Naive thymus-derived CD8-positive, alpha-beta T cell (primary cell): ENCODE data around the gene KRT27. TPM values are rescaled to one million over a fixed set of nuclear protein-coding genes. Genes with fewer than 3 reads are reported as not detected.
"Not testable (repeated sequence)": the region's sequence is repeated elsewhere in the genome, so short reads cannot be mapped to it uniquely, and the experiment has no call there.

ENCODE experiments used
- ATAC-seq, 2 donors: fragments of 150-1000 bp; cut with Tn5 transposase in 1 of 2; sonication (Bioruptor Pico), chemical (Tn5 transposase) in 1 of 2; 1 replicate in 1 of 2; 2 replicates in 1 of 2; pipeline ENCODE4 v1.10.0; 2021; ENCODE audit warnings: mild to moderate bottlenecking in 2 of 2, moderate library complexity in 2 of 2
- POLR2A ChIA-PET: fragments of 350-600 bp; sonication (Branson Sonifier 250); formaldehyde crosslinking; loops from one replicate; lab custom pipeline; 2021; ENCODE audit warnings: antibody characterized with exemption; lab: Charles Lee
- DNase-seq, 10 donors: peaks; one replicate each; pipeline versions ENCODE4 v3.0.0 to v3.0.0-alpha.2; 2020 to 2022
- H3K27ac Mint-ChIP-seq, 10 donors: one replicate each; pipeline ENCODE4 v1.8.0; 2020 to 2022; ENCODE audit warnings: mild to moderate bottlenecking in 10 of 10, mixed read lengths in 10 of 10, moderate library complexity in 4 of 10, inconsistent platforms in 1 of 10
- H3K27me3 Mint-ChIP-seq, 5 donors: one replicate each; pipeline ENCODE4 v1.8.0; 2021 to 2022; ENCODE audit warnings: mixed read lengths in 5 of 5
- H3K36me3 Mint-ChIP-seq, 3 donors: one replicate each; pipeline ENCODE4 v1.8.0; 2020 to 2022; ENCODE audit warnings: mixed read lengths in 3 of 3, mild to moderate bottlenecking in 2 of 3, inconsistent platforms in 1 of 3
- H3K4me1 Mint-ChIP-seq, 4 donors: one replicate each; pipeline ENCODE4 v1.8.0; 2021 to 2022; ENCODE audit warnings: mixed read lengths in 4 of 4
- H3K4me3 Mint-ChIP-seq, 10 donors: one replicate each; pipeline ENCODE4 v1.8.0; 2020 to 2022; ENCODE audit warnings: mild to moderate bottlenecking in 10 of 10, mixed read lengths in 10 of 10, moderate library complexity in 6 of 10, inconsistent platforms in 1 of 10
- H3K9me3 Mint-ChIP-seq, 9 donors: one replicate each; pipeline ENCODE4 v1.8.0; 2020 to 2022; ENCODE audit warnings: mixed read lengths in 9 of 9, mild to moderate bottlenecking in 3 of 9, inconsistent platforms in 1 of 9, moderate library complexity in 1 of 9
- polyA plus RNA-seq, 3 donors: library from polyadenylated mRNA; unstranded; fragments of 300-500 nt; fragmentation: Illumina TruSeq; gene quantifications; one replicate each; pipeline ENCODE4 v1.2.3, GENCODE V29; 2021
- total RNA-seq, 8 experiments: library from RNA in 2 of 8; stranded (reverse) in 2 of 8; gene quantifications; one replicate each; pipeline ENCODE4 v1.2.3 and lab custom pipeline; 2021 to 2026

Gene KRT27
- total and polyA plus RNA-seq, 5 experiments from 2014 or later, result not detected

DNA sequence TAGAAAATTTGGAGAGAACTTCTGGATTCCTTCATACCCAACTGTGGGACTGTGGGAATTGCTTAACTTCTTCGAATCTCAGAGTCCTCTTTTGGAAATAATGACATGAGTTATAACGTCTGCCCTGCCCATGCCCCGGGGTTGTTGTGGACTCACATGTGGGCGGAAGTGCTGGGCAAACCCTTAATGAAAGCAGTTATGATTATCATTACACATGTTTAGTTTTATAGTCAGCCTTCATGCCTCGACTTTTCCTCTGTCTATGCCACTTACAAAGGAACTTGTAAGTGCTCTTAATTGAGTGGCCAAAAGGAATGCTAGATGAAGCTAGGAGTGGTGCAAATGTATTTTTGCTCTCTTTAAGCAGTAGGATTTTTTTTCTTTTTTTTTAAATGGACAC, 3.9 kb downstream of the KRT27 start:
- ATAC-seq, result no peak
- no peaks in the 10 kb centered on the region for H3K36me3 Mint-ChIP-seq
- peaks cover 24 to 74% (median 64%) of the 10 kb centered on the region in 5 donors for H3K27me3 Mint-ChIP-seq
- H3K27ac Mint-ChIP-seq, result no peak overlapping the region
- no peaks in the 10 kb centered on the region for H3K9me3 Mint-ChIP-seq
- H3K4me3 Mint-ChIP-seq, result no peak overlapping the region
- DNase-seq, result no peak
- POLR2A ChIA-PET, result no interaction called here
- peaks cover 2 to 8% (median 4%) of the 10 kb centered on the region in 4 donors for H3K4me1 Mint-ChIP-seq

GRCh38 chr17:40777971-40778370, 4.4 kb downstream of the KRT27 start:
- DNase-seq, result no peak
- H3K4me1 Mint-ChIP-seq, result peaks cover 2 to 8% (median 4%) of the 10 kb centered on the region in 4 donors
- H3K9me3 Mint-ChIP-seq, result no peaks in the 10 kb centered on the region
- ATAC-seq, result no peak
- peaks cover 20 to 72% (median 59%) of the 10 kb centered on the region in 5 donors for H3K27me3 Mint-ChIP-seq
- POLR2A ChIA-PET, result no interaction called here
- H3K4me3 Mint-ChIP-seq, result no peak overlapping the region
- no peaks in the 10 kb centered on the region for H3K36me3 Mint-ChIP-seq
- no peak overlapping the region for H3K27ac Mint-ChIP-seq

GRCh38 chr17:40777459-40777858, 4.9 kb downstream of the KRT27 start:
- Mint-ChIP-seq H3K4me3 (no peak overlapping the region), H3K9me3 (no peaks in the 10 kb centered on the region), H3K4me1 (peaks cover 2 to 8% (median 4%) of the 10 kb centered on the region in 4 donors), H3K27me3 (peaks cover 21 to 76% (median 63%) of the 10 kb centered on the region in 5 donors), H3K36me3 (no peaks in the 10 kb centered on the region), H3K27ac (no peak overlapping the region)
- DNase-seq (no peak), ATAC-seq (no peak)
- POLR2A ChIA-PET, result no interaction called here

- Mint-ChIP-seq H3K36me3 (no peaks in the 10 kb centered on the region), H3K27me3 (peaks cover 28 to 74% (median 60%) of the 10 kb centered on the region in 5 donors), H3K27ac (no peak overlapping the region), H3K9me3 (no peaks in the 10 kb centered on the region), H3K4me3 (no peak overlapping the region), H3K4me1 (peaks cover 2 to 8% (median 4%) of the 10 kb centered on the region in 4 donors)
- POLR2A ChIA-PET, result no interaction called here
- ATAC-seq, result no peak
- DNase-seq, result no peak
These were observed 6.4 kb downstream of the KRT27 start for GRCh38 chr17:40775945-40776344.

DNA sequence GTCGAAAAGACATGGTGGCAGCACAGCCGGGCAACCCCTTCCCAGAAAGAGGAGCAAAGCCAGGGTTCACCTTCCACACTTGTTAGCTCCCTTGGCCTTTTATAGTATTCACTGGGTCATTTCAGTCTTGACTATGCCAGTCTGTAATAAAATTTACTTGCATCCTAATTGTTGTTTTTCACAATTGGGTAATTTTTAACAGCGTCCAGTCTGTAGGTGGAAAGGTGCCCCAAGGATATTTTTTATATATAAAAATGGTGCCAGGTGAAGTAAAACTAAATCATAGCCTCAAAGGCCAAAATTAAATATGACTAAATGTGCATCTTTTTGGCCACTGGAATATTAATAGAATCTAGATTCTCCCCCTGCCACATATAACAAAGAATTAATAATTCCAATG, 10.2 kb downstream of the KRT27 start, which contains the start of gene KRT26:
Gene KRT26, minus strand, starts transcription at position 101 of the 400 bp plus-strand sequence. Its CDS starts 88 bp downstream, at position 13.
- Mint-ChIP-seq H3K27ac (no peak within 1 kb of the TSS), H3K27me3 (peaks cover 16 to 52% (median 41%) of the 10 kb centered on the region in 5 donors), H3K4me3 (no peak within 1 kb of the TSS), H3K4me1 (no peaks in the 10 kb centered on the region), H3K9me3 (no peaks in the 10 kb centered on the region), H3K36me3 (no peaks in the 10 kb centered on the region)
- ATAC-seq, result no peak
- POLR2A ChIA-PET, result no interaction called here
- DNase-seq, result no peak

GRCh38 chr17:40765657-40766056, 16.7 kb downstream of the KRT27 start:
- ATAC-seq (no peak), DNase-seq (no peak)
- Mint-ChIP-seq H3K27me3 (peaks cover 7 to 43% (median 16%) of the 10 kb centered on the region in 5 donors), H3K4me1 (no peaks in the 10 kb centered on the region), H3K9me3 (peaks cover 8 to 40% (median 27%) of the 10 kb centered on the region in 9 donors), H3K27ac (no peak overlapping the region), H3K4me3 (no peak overlapping the region), H3K36me3 (peaks cover 0 to 18% (median 12%) of the 10 kb centered on the region in 3 donors)
- POLR2A ChIA-PET, result no interaction called here

DNA sequence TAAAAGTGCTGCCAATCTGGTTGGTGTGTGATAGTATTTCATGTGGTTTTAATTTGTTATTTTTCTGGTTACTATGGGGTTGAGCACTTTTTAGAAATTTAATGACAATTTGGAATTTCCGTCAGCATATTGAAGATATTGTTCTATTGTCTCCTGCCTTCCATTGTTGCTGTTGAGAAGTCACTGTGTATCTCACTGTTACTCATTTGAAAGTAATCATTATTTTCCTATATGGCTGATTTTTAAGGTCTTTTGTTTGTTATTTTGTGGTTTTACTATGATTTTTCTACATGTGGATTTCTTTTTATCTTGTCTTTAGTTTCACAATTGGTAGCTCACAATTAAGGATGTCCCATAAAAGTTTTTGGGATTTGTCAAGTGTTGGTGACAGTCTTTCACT, 18.6 kb downstream of the KRT27 start:
- no peak for ATAC-seq
- POLR2A ChIA-PET, result no interaction called here
- H3K27ac Mint-ChIP-seq, result no peak overlapping the region
- H3K4me3 Mint-ChIP-seq, result no peak overlapping the region
- no peak for DNase-seq
- peaks cover 17 to 59% (median 43%) of the 10 kb centered on the region in 9 donors for H3K9me3 Mint-ChIP-seq
- H3K27me3 Mint-ChIP-seq, result peaks cover 8 to 46% (median 19%) of the 10 kb centered on the region in 5 donors
- H3K4me1 Mint-ChIP-seq, result no peaks in the 10 kb centered on the region
- H3K36me3 Mint-ChIP-seq, result peaks cover 0 to 36% (median 28%) of the 10 kb centered on the region in 3 donors

DNA sequence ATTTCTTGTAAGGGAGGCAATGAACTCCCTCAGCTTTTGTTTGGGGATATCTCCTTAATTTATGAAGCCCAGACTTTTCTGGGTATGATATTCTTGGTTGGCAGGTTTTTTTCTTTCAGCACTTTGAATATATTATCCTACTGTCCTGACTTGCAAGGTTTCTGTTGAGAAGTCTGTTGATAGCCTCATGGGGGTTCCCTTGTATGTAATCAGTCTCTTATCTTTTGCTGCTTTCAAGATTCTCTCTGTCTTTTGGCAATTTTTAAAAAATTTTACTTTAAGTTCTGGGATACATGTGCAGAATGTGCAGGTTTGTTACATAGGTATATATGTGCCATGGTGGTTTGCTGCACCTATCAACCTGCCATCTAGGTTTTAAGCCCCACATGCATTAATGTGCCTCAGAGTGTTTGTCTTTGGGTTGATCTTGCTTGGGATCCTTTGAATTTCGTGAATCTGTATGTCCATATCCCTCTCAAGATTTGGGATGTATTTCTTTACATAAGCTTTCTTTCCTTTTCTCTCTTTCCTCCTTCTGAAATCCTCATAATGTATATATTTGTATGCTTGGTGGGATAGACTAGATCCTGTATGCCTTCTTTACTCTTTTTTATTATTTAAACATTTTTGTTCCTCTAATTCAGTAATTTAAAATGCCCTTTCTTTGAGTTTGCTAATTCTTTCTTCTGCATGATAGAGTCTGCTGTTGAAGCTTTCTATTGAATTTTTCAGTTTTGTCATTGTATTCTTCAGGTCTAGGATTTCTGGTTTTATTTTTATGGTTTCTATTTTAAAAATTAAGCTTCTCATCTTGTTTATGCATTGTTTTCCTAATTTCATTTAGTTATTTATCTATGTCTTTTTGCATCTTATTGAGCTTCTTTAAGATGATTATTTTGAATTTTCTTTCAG, 22.0 kb downstream of the KRT27 start:
- Mint-ChIP-seq H3K4me3 (no peak overlapping the region), H3K9me3 (peaks cover 25 to 70% (median 52%) of the 10 kb centered on the region in 9 donors), H3K36me3 (peaks cover 0 to 40% (median 33%) of the 10 kb centered on the region in 3 donors), H3K4me1 (no peaks in the 10 kb centered on the region), H3K27ac (no peak overlapping the region), H3K27me3 (peaks cover 19 to 45% (median 20%) of the 10 kb centered on the region in 5 donors)
- POLR2A ChIA-PET, result interaction anchor here (0.6 kb wide), 1 partner anchor 56 kb away, joined by 5 read pairs; no protein-coding TSS in a partner anchor
- DNase-seq (no peak), ATAC-seq (no peak)

DNA sequence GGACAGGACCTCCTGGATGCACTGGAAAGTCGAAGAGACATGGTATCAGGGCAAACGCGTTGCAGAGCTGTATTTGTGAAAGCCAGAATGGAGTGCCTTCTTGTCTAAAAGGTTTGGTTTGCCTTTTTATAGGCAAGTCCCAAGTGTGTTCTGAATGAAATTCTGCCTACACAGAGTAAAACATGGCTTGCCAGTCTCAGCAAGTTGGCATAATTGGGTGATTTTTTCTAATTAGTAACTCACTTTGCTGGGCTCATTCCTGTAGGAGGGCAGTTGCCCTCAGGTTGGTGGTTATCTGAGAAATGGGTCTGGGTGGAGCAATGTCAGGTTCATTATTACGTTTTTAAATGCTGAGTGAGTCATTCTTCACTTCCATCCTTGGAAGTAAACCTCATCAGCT, 27.1 kb downstream of the KRT27 start, which contains the start of gene KRT25:
Gene KRT25, minus strand, starts transcription at position 101 of the 400 bp plus-strand sequence. Its CDS starts 60 bp downstream, at position 41.
- peaks cover 12 to 46% (median 25%) of the 10 kb centered on the region in 5 donors for H3K27me3 Mint-ChIP-seq
- H3K9me3 Mint-ChIP-seq, result peaks cover 14 to 27% (median 23%) of the 10 kb centered on the region in 9 donors
- H3K27ac Mint-ChIP-seq, result no peak within 1 kb of the TSS
- no peak for ATAC-seq
- no peak within 1 kb of the TSS for H3K4me3 Mint-ChIP-seq
- DNase-seq, result no peak
- POLR2A ChIA-PET, result no interaction called here
- H3K36me3 Mint-ChIP-seq, result peaks cover 0 to 18% (median 17%) of the 10 kb centered on the region in 3 donors
- H3K4me1 Mint-ChIP-seq, result no peaks in the 10 kb centered on the region

DNA sequence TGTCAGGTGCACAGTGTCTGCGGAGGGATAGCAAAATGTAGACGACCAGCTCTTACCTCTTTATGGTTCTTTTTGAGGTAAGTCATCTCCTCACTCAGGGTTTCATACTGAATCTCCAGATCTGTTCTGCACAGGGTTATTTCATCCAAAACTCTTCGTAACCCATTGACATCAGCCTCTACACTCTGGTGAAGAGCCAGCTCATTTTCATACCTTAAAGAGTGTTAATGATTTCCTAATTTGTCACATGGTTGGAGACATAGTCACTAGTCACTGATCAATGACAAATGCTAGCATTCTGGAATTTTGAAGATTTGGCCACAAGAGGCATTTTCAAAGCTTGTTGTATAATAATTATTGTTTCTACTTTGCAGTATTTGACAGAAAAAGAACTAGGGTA, 28.5 kb downstream of the KRT27 start:
- Mint-ChIP-seq H3K4me1 (no peaks in the 10 kb centered on the region), H3K9me3 (peaks cover 7 to 15% (median 11%) of the 10 kb centered on the region in 9 donors), H3K36me3 (peaks cover 0 to 5% (median 5%) of the 10 kb centered on the region in 3 donors), H3K4me3 (no peak overlapping the region), H3K27ac (no peak overlapping the region), H3K27me3 (peaks cover 9 to 42% (median 24%) of the 10 kb centered on the region in 5 donors)
- POLR2A ChIA-PET, result no interaction called here
- ATAC-seq, result no peak
- DNase-seq, result no peak

DNA sequence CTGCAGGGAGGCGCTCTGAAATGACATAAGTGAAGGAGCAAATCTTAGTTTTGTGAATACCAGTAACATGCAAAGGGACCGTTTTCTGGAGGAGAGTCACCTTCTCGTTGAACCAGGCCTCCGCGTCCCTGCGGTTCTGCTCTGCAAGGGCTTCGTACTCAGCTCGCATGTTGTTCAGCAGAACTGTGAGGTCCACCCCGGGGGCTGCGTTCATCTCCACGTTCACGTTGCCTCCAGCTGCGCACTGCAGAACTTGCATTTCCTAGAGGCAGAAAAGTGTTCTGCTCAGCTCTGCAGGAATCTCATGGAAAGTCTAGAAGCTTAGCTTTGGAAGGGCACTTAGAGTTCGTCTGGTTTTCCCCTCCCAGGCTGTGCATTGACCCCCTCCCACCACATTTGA, 31.3 kb downstream of the KRT27 start:
- Mint-ChIP-seq H3K4me3 (no peak overlapping the region), H3K27ac (no peak overlapping the region), H3K9me3 (peaks cover 0 to 4% (median 2%) of the 10 kb centered on the region in 9 donors), H3K36me3 (no peaks in the 10 kb centered on the region), H3K4me1 (no peaks in the 10 kb centered on the region), H3K27me3 (peaks cover 9 to 45% (median 26%) of the 10 kb centered on the region in 5 donors)
- POLR2A ChIA-PET, result no interaction called here
- no peak for DNase-seq
- ATAC-seq, result no peak

GRCh38 chr17:40750391-40750790, 32.0 kb downstream of the KRT27 start:
- DNase-seq, result no peak
- Mint-ChIP-seq H3K9me3 (peaks cover 0 to 4% (median 2%) of the 10 kb centered on the region in 9 donors), H3K27ac (no peak overlapping the region), H3K4me1 (no peaks in the 10 kb centered on the region), H3K36me3 (no peaks in the 10 kb centered on the region), H3K27me3 (peaks cover 10 to 46% (median 29%) of the 10 kb centered on the region in 5 donors), H3K4me3 (no peak overlapping the region)
- ATAC-seq, result no peak
- POLR2A ChIA-PET, result no interaction called here

- ATAC-seq, POLR2A ChIA-PET, DNase-seq, H3K9me3 Mint-ChIP-seq, H3K4me3 Mint-ChIP-seq, H3K27ac Mint-ChIP-seq, H3K4me1 Mint-ChIP-seq, H3K36me3 Mint-ChIP-seq: not testable (repeated sequence)
- peaks cover 10 to 57% (median 25%) of the 10 kb centered on the region in 5 donors for H3K27me3 Mint-ChIP-seq
These were observed 33.7 kb downstream of the KRT27 start for GRCh38 chr17:40748666-40749065.
